NCI-H187 (cell line): ENCODE measurements around the gene UBE3B.
"Not testable (repeated sequence)": the region's sequence is repeated elsewhere in the genome, so short reads cannot be mapped to it uniquely, and the experiment has no call there.

ENCODE experiments used
- DNase-seq, 2 experiments: peaks; one replicate each; lab custom pipeline; 2025; lab: John Stamatoyannopoulos, UW

UBE3B gene

GRCh38 chr12:109473526-109474270 is 3.7 kb upstream of the UBE3B start:
- DNase-seq, result not testable (repeated sequence)

GRCh38 chr12:109475121-109475520 is 2.3 kb upstream of the UBE3B start:
- no peak for DNase-seq

- DNase-seq, result no peak
Observed at GRCh38 chr12:109475993-109476806, 1.2 kb upstream of the UBE3B start.

- no peak for DNase-seq
Observed at GRCh38 chr12:109476807-109477184, 638 bp upstream of the UBE3B start.

- DNase-seq, result no peak
Observed at GRCh38 chr12:109477963-109478315, 505 bp downstream of the UBE3B start.

- no peak for DNase-seq
Observed at GRCh38 chr12:109479761-109480160, 2.3 kb downstream of the UBE3B start.

DNA sequence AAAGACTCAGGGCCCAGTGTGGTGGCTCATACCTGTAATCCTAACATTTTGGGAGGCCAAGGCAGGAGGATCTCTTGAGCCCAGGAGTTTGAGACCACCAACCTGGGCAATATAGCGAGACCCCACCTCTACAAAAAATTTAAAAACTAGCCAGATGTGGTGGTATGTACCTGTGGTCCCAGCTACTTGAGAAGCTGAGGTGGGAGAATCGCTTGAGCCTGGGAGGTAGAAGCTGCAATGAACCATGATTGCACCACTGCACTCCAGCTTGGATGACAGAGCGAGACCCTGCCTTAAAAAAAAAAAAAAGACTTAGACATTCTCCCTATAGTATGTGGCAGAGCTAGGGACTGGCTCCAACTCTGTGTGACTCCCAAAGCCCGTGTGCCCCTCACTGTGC is 2.9 kb downstream of the UBE3B start:
- no peak for DNase-seq

- no peak for DNase-seq
Observed at GRCh38 chr12:109481863-109482262, 4.4 kb downstream of the UBE3B start.

DNA sequence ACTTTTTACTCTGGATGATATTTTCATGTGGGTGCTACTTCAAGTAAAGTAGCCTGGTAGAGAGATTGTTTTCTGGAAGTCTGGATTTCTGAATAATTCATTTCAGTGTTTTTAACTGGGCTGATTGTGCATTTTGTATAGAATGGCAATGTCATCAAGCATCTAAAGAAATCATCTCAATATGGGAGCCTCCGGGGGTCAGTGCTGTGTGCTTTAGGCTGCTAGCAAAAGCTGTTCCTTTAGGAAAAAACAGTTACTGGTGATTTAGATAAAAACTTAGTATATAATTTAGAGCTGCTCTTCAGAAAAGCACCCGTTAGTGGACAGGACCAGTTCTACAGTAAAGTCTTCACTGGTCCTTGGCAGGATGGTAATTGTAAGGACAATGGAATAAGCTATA is 5.1 kb downstream of the UBE3B start:
- DNase-seq, result no peak

GRCh38 chr12:109482894-109483293 is 5.5 kb downstream of the UBE3B start:
- DNase-seq, result no peak

GRCh38 chr12:109483346-109483745 is 5.9 kb downstream of the UBE3B start:
- no peak for DNase-seq

- DNase-seq, result no peak
Observed at GRCh38 chr12:109485201-109485600, 7.8 kb downstream of the UBE3B start.

- no peak for DNase-seq
Observed at GRCh38 chr12:109487181-109488050, 10.0 kb downstream of the UBE3B start.

GRCh38 chr12:109488051-109488665 is 10.7 kb downstream of the UBE3B start:
- no peak for DNase-seq

DNA sequence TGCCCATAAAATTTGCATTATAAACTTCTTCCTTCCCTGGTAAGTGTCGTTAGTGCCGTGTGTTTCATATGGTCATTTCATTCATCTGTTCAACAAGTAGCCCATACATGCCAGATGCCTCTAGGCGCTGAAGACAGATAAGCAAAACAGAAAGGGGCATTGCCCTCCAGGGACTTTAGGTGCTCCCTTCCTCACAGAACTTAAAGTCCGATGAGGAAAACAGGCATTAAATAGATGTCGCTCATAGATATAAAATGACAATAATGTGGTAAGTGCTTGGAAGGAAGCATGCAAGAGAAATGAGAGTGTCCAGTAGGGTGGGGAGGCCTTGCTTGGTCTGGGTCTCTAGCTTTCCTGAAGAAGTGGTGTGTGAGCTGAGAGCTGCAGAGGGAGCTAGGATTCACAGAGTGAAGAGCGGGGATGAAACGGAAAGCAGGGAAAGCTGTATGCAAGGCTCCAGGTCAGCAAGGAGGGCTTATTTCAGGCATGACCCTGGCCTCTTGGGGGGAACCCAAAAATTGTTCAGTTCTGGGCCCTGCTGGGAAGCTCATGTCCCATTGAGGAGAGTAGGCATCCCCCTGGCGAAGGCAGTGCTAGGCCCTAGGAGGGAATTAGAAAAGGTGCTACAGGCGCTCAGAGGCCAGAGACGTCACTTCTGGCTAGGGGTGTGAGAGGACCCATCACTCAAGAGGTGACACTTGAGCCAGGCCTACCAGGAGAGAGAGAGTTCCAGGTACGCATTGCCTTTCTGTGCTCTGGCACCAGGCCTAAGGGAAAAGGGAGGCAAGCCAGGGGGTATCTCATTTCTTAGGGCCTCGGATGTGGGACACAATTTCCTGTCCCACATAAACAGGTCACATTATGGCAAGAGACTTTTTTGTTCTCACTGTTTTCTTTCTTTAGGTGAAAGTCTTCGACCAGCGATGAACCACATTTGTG is 11.9 kb downstream of the UBE3B start:
- no peak for DNase-seq

GRCh38 chr12:109489955-109490565 is 12.6 kb downstream of the UBE3B start:
- DNase-seq, result no peak

DNA sequence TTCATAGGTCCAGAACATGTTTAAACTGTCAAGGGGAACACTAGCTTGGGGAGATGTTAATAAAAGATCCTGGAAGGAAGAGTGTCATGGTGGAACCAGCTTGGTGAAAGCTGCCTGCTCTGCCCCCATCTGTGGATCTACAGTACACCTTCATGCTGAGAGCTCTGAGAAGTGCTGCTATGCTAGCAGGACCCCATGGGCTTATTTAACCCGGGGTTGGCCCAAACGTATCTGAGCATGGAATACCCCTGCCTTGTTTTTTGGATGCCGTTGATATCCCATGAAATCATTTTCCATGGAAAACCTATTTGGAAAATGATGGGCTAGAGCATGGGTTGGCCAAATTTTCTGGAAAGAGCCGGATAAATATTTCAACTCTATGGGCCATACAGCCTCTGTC is 14.2 kb downstream of the UBE3B start:
- no peak for DNase-seq

DNA sequence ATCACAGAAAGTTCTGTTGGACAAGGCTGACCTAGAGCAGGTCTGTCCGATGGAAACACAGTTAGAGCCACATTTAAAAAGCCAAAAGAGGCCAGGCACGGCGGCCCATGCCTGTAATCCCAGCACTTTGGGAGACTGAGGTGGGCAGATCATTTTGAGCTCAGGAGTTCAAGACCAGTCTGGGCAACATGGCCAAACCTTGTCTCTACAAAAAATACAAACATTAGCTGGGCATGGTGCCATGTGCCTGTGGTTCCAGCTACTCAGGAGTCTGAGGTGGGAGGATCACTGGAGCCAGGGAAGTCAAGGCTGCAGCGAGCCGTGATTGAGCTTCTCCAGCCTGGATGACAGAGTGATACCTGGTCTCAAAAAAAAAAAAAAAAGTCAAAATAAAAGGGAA is 14.9 kb downstream of the UBE3B start:
- no peak for DNase-seq

DNA sequence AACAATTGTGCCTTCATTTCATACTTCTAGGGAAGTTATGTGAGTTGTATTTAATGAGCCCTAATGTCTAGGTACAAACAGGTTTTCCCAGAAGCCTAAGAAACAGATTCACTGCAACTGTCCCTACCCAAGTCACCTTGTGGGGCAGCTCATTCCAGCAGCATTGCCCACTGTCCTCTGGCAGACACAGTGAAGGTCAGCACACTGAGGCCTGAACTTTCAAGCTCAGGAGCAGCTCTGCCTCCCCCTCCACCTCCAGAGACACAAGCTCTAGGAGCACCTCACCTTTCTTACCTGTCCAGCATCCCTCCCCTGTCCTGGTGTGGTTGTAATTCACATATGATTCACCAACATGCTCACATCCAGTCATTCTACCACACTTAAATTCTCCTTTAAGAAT is 15.7 kb downstream of the UBE3B start:
- no peak for DNase-seq

- no peak for DNase-seq
Observed at GRCh38 chr12:109493938-109494337, 16.5 kb downstream of the UBE3B start.
